HG03558 (cell line): ENCODE data around the gene CACNA1C.

Experiments
- ATAC-seq: cut with Tn5 transposase; IDR thresholded peaks from one replicate; pipeline ENCODE4 v1.9.1; 2021; ENCODE audit warnings: moderate number of reproducible peaks; ENCODE audit not compliant: unreplicated experiment; ENCODE audit errors: extremely low read depth

CACNA1C gene

GRCh38 chr12:2637371-2637770 is 584.6 kb downstream of the CACNA1C start:
- ATAC-seq, result no peak

GRCh38 chr12:2638273-2639019 is 585.7 kb downstream of the CACNA1C start:
- no peak for ATAC-seq

GRCh38 chr12:2639020-2639298 is 586.2 kb downstream of the CACNA1C start:
- no peak for ATAC-seq

GRCh38 chr12:2640281-2640680 is 587.5 kb downstream of the CACNA1C start:
- ATAC-seq, result no peak

- ATAC-seq, result no peak
Observed at GRCh38 chr12:2640709-2641108, 587.9 kb downstream of the CACNA1C start.

- ATAC-seq, result no peak
Observed at GRCh38 chr12:2641207-2641606, 588.4 kb downstream of the CACNA1C start.

GRCh38 chr12:2641761-2642160 is 589.0 kb downstream of the CACNA1C start:
- no peak for ATAC-seq

- ATAC-seq, result no peak
Observed at GRCh38 chr12:2642176-2642892, 589.5 kb downstream of the CACNA1C start.

GRCh38 chr12:2642896-2643425 is 590.2 kb downstream of the CACNA1C start:
- ATAC-seq, result no peak

GRCh38 chr12:2643576-2644135 is 590.9 kb downstream of the CACNA1C start:
- no peak for ATAC-seq

- no peak for ATAC-seq
Observed at GRCh38 chr12:2644683-2645405, 592.1 kb downstream of the CACNA1C start.

- no peak for ATAC-seq
Observed at GRCh38 chr12:2645460-2645859, 592.7 kb downstream of the CACNA1C start.

- no peak for ATAC-seq
Observed at GRCh38 chr12:2646341-2646740, 593.6 kb downstream of the CACNA1C start.

- ATAC-seq, result no peak
Observed at GRCh38 chr12:2647186-2647585, 594.4 kb downstream of the CACNA1C start.

GRCh38 chr12:2648406-2648805 is 595.6 kb downstream of the CACNA1C start:
- ATAC-seq, result no peak

GRCh38 chr12:2649201-2650030 is 596.6 kb downstream of the CACNA1C start:
- no peak for ATAC-seq

GRCh38 chr12:2650261-2651067 is 597.7 kb downstream of the CACNA1C start:
- ATAC-seq, result no peak

GRCh38 chr12:2651068-2651965 is 598.5 kb downstream of the CACNA1C start:
- ATAC-seq, result no peak
